Small intestine (tissue), 16 donors: Measurements from ENCODE around the gene NAALADL2. TPM values are rescaled to one million over a fixed set of nuclear protein-coding genes. Genes with fewer than 3 reads are reported as not detected.

Source experiments
- DNase-seq, 2 donors: peaks; one replicate each; pipeline versions ENCODE4 v3.0.0 to v3.0.0-alpha.2; 2013
- FAIRE-seq: peaks from 2 replicates; lab custom pipeline; 2012; peaks lifted over from hg19 to GRCh38; lab: Jason Lieb, UNC
- H3K27ac ChIP-seq, 3 donors: one replicate each; pipeline ENCODE4 v1.5.1; 2013; ENCODE audit warnings: low read length in 2 of 3, mild to moderate bottlenecking in 2 of 3, control low read depth in 1 of 3, inconsistent platforms in 1 of 3, low read depth in 1 of 3, moderate library complexity in 1 of 3
- H3K27me3 ChIP-seq, 3 donors: one replicate each; pipeline ENCODE4 v1.6.1; 2013; ENCODE audit warnings: low read length in 3 of 3, inconsistent platforms in 1 of 3; ENCODE audit not compliant: control insufficient read depth in 3 of 3, insufficient read depth in 3 of 3
- H3K36me3 ChIP-seq, 3 donors: one replicate each; pipeline ENCODE4 v1.6.1; 2013; ENCODE audit warnings: low read length in 3 of 3, inconsistent platforms in 1 of 3, low read depth in 1 of 3, mild to moderate bottlenecking in 1 of 3, moderate library complexity in 1 of 3; ENCODE audit not compliant: control insufficient read depth in 3 of 3, insufficient read depth in 2 of 3
- H3K4me1 ChIP-seq, 3 donors: one replicate each; pipeline ENCODE4 v1.6.1; 2013; ENCODE audit warnings: low read length in 2 of 3, inconsistent platforms in 1 of 3, low read depth in 1 of 3, mild to moderate bottlenecking in 1 of 3, moderate library complexity in 1 of 3; ENCODE audit not compliant: control insufficient read depth in 3 of 3, insufficient read depth in 2 of 3
- H3K4me3 ChIP-seq, 3 donors: one replicate each; pipeline ENCODE4 v1.5.1; 2013; ENCODE audit warnings: low read length in 3 of 3, control low read depth in 1 of 3, inconsistent platforms in 1 of 3, low read depth in 1 of 3, mild to moderate bottlenecking in 1 of 3, moderate library complexity in 1 of 3
- H3K9me3 ChIP-seq, 2 donors: one replicate each; pipeline ENCODE4 v1.6.1; 2013; ENCODE audit warnings: low read depth in 1 of 2, low read length in 1 of 2; ENCODE audit not compliant: control insufficient read depth in 2 of 2, insufficient read depth in 1 of 2
- WGBS, 3 donors: extraction: QIAGEN DNeasy Blood & Tissue Kit; methylation state at CpG; one replicate each; pipeline ENCODE4 v1.1.7; 2013; 5-methylcytosine and 5-hydroxymethylcytosine counted together
- long read RNA-seq, 10 donors: transcript quantifications; one replicate each; lab custom pipeline, GENCODE V29; 2026
- polyA plus RNA-seq, 4 donors: library from polyadenylated mRNA; stranded (reverse) in 3 of 4; unstranded in 1 of 4; fragments of 200-250 nt in 3 of 4; fragments of 120-200 nt in 1 of 4; gene quantifications; one replicate each; pipeline versions ENCODE4 v1.2.1 to v1.2.3, GENCODE V29; 2013
- donor health status: healthy with polysubstance abuse.
- donor health status: control.
- donor health status: control.
- donor health status: Bipolar disorder and iron deficiency.
- donor health status: healthy.

Gene NAALADL2
- 1 to 10 TPM in 2 of 4 donors, under 1 TPM in 2; 0.22 to 7.8 (median 0.70) TPM for polyA plus RNA-seq
- long read RNA-seq, donor 1: 0 reads
- long read RNA-seq, donor 2: 0 reads
- long read RNA-seq, donor 3: 0 reads
- long read RNA-seq, donor 4: 0 reads
- long read RNA-seq, donor 5: 0 reads
- long read RNA-seq, donor 6: 0 reads
- long read RNA-seq, donor 7: 0 reads
- long read RNA-seq, donor 8: 0 reads
- long read RNA-seq, donor 9: 0 reads
- long read RNA-seq, donor 10: 0 reads

GRCh38 chr3:174859114-174859735 is at the start of gene NAALADL2:
Gene NAALADL2, plus strand, starts transcription at chr3:174859334.
- FAIRE-seq (peak; percentile 84), DNase-seq (peak; percentile 73 to 79)
- 16 to 55% (median 28%) methylated on average over 5 of the region's 5 CpGs for WGBS, 3 donors
- Histone ChIP-seq H3K4me1 (peaks cover 0 to 5% (median 0%) of the 10 kb centered on the region in 3 donors), H3K9me3 (no peaks in the 10 kb centered on the region), H3K27me3 (no peaks in the 10 kb centered on the region), H3K27ac (peak within 1 kb of the TSS in 2 of 3 donors; percentile 55 to 80), H3K36me3 (no peaks in the 10 kb centered on the region), H3K4me3 (peak within 1 kb of the TSS in 2 of 3 donors; percentile 11 to 19)

GRCh38 chr3:174810254-174810653 is 48.9 kb upstream of the NAALADL2 start:
- peaks cover 0 to 18% (median 8%) of the 10 kb centered on the region in 3 donors for H3K4me1 ChIP-seq
- H3K27ac ChIP-seq: peak overlapping the region in 1 of 3 donors; percentile 21
- no peaks in the 10 kb centered on the region for H3K27me3 ChIP-seq
- FAIRE-seq (no peak), DNase-seq (peak; percentile 81 to 89)
- H3K4me3 ChIP-seq: no peak overlapping the region
- peaks cover 0 to 9% of the 10 kb centered on the region in 2 donors for H3K9me3 ChIP-seq
- H3K36me3 ChIP-seq: no peaks in the 10 kb centered on the region

- Histone ChIP-seq H3K27ac (no peak overlapping the region), H3K4me1 (peaks cover 0 to 18% (median 8%) of the 10 kb centered on the region in 3 donors), H3K36me3 (no peaks in the 10 kb centered on the region), H3K4me3 (no peak overlapping the region), H3K9me3 (peaks cover 0 to 9% of the 10 kb centered on the region in 2 donors), H3K27me3 (no peaks in the 10 kb centered on the region)
- DNase-seq (no peak), FAIRE-seq (no peak)
- WGBS, 3 donors: 85 to 87% (median 87%) methylated on average over 4 of the region's 4 CpGs
These were observed 46.8 kb upstream of the NAALADL2 start for GRCh38 chr3:174812172-174812862.

- Histone ChIP-seq H3K36me3 (no peaks in the 10 kb centered on the region), H3K9me3 (peaks cover 0 to 6% of the 10 kb centered on the region in 2 donors), H3K27me3 (no peaks in the 10 kb centered on the region), H3K27ac (no peak overlapping the region), H3K4me1 (peaks cover 0 to 8% (median 6%) of the 10 kb centered on the region in 3 donors), H3K4me3 (no peak overlapping the region)
- DNase-seq: no peak
- WGBS, 3 donors: 90 to 94% (median 93%) methylated on average over 1 of the region's 1 CpG
- FAIRE-seq: no peak
These were observed 43.4 kb upstream of the NAALADL2 start for GRCh38 chr3:174815750-174816149.

GRCh38 chr3:174820885-174821284 is 38.2 kb upstream of the NAALADL2 start:
- H3K27ac ChIP-seq: no peak overlapping the region
- H3K27me3 ChIP-seq: no peaks in the 10 kb centered on the region
- FAIRE-seq (no peak), DNase-seq (no peak)
- no peaks in the 10 kb centered on the region for H3K9me3 ChIP-seq
- no peaks in the 10 kb centered on the region for H3K36me3 ChIP-seq
- H3K4me1 ChIP-seq: peaks cover 0 to 5% (median 0%) of the 10 kb centered on the region in 3 donors
- H3K4me3 ChIP-seq: no peak overlapping the region
- WGBS, 3 donors: 89 to 94% (median 90%) methylated on average over 1 of the region's 1 CpG

GRCh38 chr3:174821477-174821876 is 37.7 kb upstream of the NAALADL2 start:
- Histone ChIP-seq H3K9me3 (no peaks in the 10 kb centered on the region), H3K4me1 (peaks cover 0 to 5% (median 0%) of the 10 kb centered on the region in 3 donors), H3K27me3 (no peaks in the 10 kb centered on the region), H3K27ac (no peak overlapping the region), H3K4me3 (no peak overlapping the region), H3K36me3 (no peaks in the 10 kb centered on the region)
- FAIRE-seq (no peak), DNase-seq (peak; percentile 40 to 79)

- H3K36me3 ChIP-seq: no peaks in the 10 kb centered on the region
- H3K27ac ChIP-seq: no peak overlapping the region
- no peak for FAIRE-seq
- no peaks in the 10 kb centered on the region for H3K9me3 ChIP-seq
- H3K27me3 ChIP-seq: no peaks in the 10 kb centered on the region
- H3K4me3 ChIP-seq: no peak overlapping the region
- H3K4me1 ChIP-seq: peaks cover 0 to 5% (median 0%) of the 10 kb centered on the region in 3 donors
- 76 to 87% (median 84%) methylated on average over 2 of the region's 2 CpGs for WGBS, 3 donors
- no peak for DNase-seq
These were observed 36.8 kb upstream of the NAALADL2 start for GRCh38 chr3:174822320-174822719.

- no peak for DNase-seq
- FAIRE-seq: no peak
These were observed 33.1 kb upstream of the NAALADL2 start for GRCh38 chr3:174826069-174826468.

More at GRCh38 chr3:174826069-174826468, 33.1 kb upstream of the NAALADL2 start:
- Histone ChIP-seq H3K27ac (no peak overlapping the region), H3K9me3 (no peaks in the 10 kb centered on the region), H3K27me3 (no peaks in the 10 kb centered on the region), H3K4me1 (peaks cover 0 to 2% (median 0%) of the 10 kb centered on the region in 3 donors), H3K36me3 (no peaks in the 10 kb centered on the region), H3K4me3 (no peak overlapping the region)
